ENCODE results near the gene GABRG3. TPM values are rescaled to one million over a fixed set of nuclear protein-coding genes. Genes with fewer than 3 reads are reported as not detected.

GABRG3 gene
- total and polyA plus RNA-seq, 10 of the 15 experiments (the other 5 are each of a cell fraction or from before 2014, with no cell fraction given) = 0.15 TPM; not detected in 9

GRCh38 chr15:27575521-27575920 lies 604.5 kb downstream of the GABRG3 start:
- no peak for TF ChIP-seq REST (IDR thresholded peaks at IDR 0.05; ENCODE audit: low read depth, low read length)
- TF ChIP-seq JUNB (IDR thresholded peaks at IDR 0.05) = no peak
- no peak for TF ChIP-seq MXI1 (IDR thresholded peaks at IDR 0.05; ENCODE audit: low read depth, low read length)
- no peak for TF ChIP-seq HDAC6 (IDR thresholded peaks at IDR 0.05; ENCODE audit: unreplicated experiment)
- no peak for TF ChIP-seq SPI1 (IDR thresholded peaks at IDR 0.05; ENCODE audit: borderline replicate concordance, insufficient read depth, low read depth, low read length)
- no peak for TF ChIP-seq PAX8 (IDR thresholded peaks at IDR 0.05)
- TF ChIP-seq CBX5 (IDR thresholded peaks at IDR 0.05; ENCODE audit: low read depth) = no peak
- TF ChIP-seq STAT3 (IDR thresholded peaks at IDR 0.05; ENCODE audit: low read depth, low read length) = no peak
- TF ChIP-seq, protein P1, sequence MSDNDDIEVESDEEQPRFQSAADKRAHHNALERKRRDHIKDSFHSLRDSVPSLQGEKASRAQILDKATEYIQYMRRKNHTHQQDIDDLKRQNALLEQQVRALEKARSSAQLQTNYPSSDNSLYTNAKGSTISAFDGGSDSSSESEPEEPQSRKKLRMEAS (IDR thresholded peaks at IDR 0.05; ENCODE audit: low read depth, low read length) = no peak
- no peak for TF ChIP-seq JUND (IDR thresholded peaks at IDR 0.05; ENCODE audit: low read depth, low read length)
- TF ChIP-seq YY1 (IDR thresholded peaks at IDR 0.05; ENCODE audit: low read depth, low read length) = no peak
- TF ChIP-seq ATF7 (IDR thresholded peaks at IDR 0.05; ENCODE audit: low read depth) = no peak
- TF ChIP-seq TCF7 (IDR thresholded peaks at IDR 0.05; ENCODE audit: borderline replicate concordance) = no peak
- TF ChIP-seq ZBTB33 (IDR thresholded peaks at IDR 0.05) = no peak
- no peak for TF ChIP-seq KDM1A (IDR thresholded peaks at IDR 0.05; ENCODE audit: borderline replicate concordance)
- TF ChIP-seq KLF5 (IDR thresholded peaks at IDR 0.05; ENCODE audit: partially characterized antibody) = no peak
- no peak for TF ChIP-seq YBX1 (IDR thresholded peaks at IDR 0.05)
- TF ChIP-seq SP1 (IDR thresholded peaks at IDR 0.05; ENCODE audit: low read depth, low read length) = no peak
- no peak for TF ChIP-seq RAD21 (IDR thresholded peaks at IDR 0.05; ENCODE audit: insufficient read depth, low read depth, low read length)
- no peak for TF ChIP-seq ZNF207 (IDR thresholded peaks at IDR 0.05; ENCODE audit: borderline replicate concordance)
- WGBS (ENCODE audit: insufficient coverage, insufficient replicate concordance, low lambda C conversion rate, missing lambda C conversion rate) = 46% methylated on average over 3 of the region's 3 CpGs
- Histone ChIP-seq H3K27ac (ENCODE audit: control insufficient read depth, insufficient read depth) (no peak overlapping the region), H3K4me2 (ENCODE audit: control insufficient read depth, insufficient read depth) (no peak overlapping the region), H4K20me1 (ENCODE audit: control insufficient read depth, insufficient read depth) (no peaks in the 10 kb centered on the region), H3K79me2 (ENCODE audit: control insufficient read depth, insufficient read depth, low read length) (no peaks in the 10 kb centered on the region), H3K9ac (ENCODE audit: control insufficient read depth, insufficient read depth, low read length) (no peak overlapping the region), H2AFZ (ENCODE audit: control insufficient read depth, low read depth, low read length) (no peak overlapping the region), H3K36me3 (ENCODE audit: control insufficient read depth in 2 of 2, insufficient read depth in 2 of 2, low read length in 1 of 2) (no peaks in the 10 kb centered on the region), H3K9me3 (replicated peaks; ENCODE audit: control insufficient read depth, insufficient read depth, low read length) (no peaks in the 10 kb centered on the region; the same call in 2 of the 3 replicates), H3K27me3 (replicated peaks in 1 of 2; ENCODE audit: control insufficient read depth in 2 of 2, insufficient read depth in 2 of 2, low read length in 1 of 2) (no peaks in the 10 kb centered on the region), H3K4me1 (ENCODE audit: control insufficient read depth, insufficient read depth, low read length) (no peaks in the 10 kb centered on the region), H3K4me3 (no peak overlapping the region)
- FAIRE-seq (no peak), ATAC-seq (no peak), DNase-seq (ENCODE audit: low read depth, low spot score) (no peak)
- SMC1A ChIA-PET (ENCODE audit: uncharacterized antibody, unreplicated experiment) = no interaction called here
- CTCF ChIA-PET = no interaction called here
- in situ Hi-C loops (cut with MboI) = no loop called here
- POLR2A ChIA-PET = no interaction called here
- BruUV-seq (replicated peaks) = no TSS peak
- intact Hi-C loops (cut with micrococcal nuclease; ENCODE audit: unreplicated experiment) = no loop called here
- RAD21 ChIA-PET (ENCODE audit: unreplicated experiment) = no interaction called here
